ENCODE results near the gene SNX7.

- no peak for TF ChIP-seq EZH2 (IDR thresholded peaks at IDR 0.05; ENCODE audit: low read depth)
- TF ChIP-seq, protein P1, sequence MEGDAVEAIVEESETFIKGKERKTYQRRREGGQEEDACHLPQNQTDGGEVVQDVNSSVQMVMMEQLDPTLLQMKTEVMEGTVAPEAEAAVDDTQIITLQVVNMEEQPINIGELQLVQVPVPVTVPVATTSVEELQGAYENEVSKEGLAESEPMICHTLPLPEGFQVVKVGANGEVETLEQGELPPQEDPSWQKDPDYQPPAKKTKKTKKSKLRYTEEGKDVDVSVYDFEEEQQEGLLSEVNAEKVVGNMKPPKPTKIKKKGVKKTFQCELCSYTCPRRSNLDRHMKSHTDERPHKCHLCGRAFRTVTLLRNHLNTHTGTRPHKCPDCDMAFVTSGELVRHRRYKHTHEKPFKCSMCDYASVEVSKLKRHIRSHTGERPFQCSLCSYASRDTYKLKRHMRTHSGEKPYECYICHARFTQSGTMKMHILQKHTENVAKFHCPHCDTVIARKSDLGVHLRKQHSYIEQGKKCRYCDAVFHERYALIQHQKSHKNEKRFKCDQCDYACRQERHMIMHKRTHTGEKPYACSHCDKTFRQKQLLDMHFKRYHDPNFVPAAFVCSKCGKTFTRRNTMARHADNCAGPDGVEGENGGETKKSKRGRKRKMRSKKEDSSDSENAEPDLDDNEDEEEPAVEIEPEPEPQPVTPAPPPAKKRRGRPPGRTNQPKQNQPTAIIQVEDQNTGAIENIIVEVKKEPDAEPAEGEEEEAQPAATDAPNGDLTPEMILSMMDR (conservative IDR thresholded peaks at IDR 0.05) = no peak
Observed at GRCh38 chr1:98674075-98674781, 12.7 kb downstream of the SNX7 start.
